HG03175 (cell line): ENCODE measurements around the gene PTTG2.
"Not testable (repeated sequence)": the region's sequence is repeated elsewhere in the genome, so short reads cannot be mapped to it uniquely, and the experiment has no call there.

Experiments
- ATAC-seq: cut with Tn5 transposase; IDR thresholded peaks from one replicate; pipeline ENCODE4 v1.9.1; 2021; ENCODE audit warnings: mild to moderate bottlenecking, moderate library complexity; ENCODE audit not compliant: unreplicated experiment

Gene PTTG2

DNA sequence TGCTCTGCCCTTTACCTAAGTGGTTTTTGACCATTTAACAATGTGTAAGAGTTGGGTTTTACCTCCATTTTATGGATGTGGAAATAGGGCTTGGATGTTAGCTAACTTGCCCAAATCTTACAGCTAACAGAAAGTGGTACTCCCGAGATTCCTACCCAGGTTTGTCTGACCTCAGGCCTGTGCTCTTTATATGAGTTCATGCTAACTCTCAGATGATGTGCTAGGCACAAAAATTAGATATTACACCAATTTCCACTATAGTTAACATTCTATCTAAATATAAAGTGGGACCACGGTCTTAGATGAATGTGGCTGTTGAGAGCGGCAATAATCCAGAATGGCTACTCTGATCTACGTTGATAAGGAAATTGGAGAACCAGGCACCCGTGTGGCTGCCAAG is at the start of gene PTTG2:
Gene PTTG2, plus strand, starts transcription at position 301 of the 400 bp plus-strand sequence. Its CDS starts 37 bp downstream, at position 338.
- ATAC-seq, result no peak

DNA sequence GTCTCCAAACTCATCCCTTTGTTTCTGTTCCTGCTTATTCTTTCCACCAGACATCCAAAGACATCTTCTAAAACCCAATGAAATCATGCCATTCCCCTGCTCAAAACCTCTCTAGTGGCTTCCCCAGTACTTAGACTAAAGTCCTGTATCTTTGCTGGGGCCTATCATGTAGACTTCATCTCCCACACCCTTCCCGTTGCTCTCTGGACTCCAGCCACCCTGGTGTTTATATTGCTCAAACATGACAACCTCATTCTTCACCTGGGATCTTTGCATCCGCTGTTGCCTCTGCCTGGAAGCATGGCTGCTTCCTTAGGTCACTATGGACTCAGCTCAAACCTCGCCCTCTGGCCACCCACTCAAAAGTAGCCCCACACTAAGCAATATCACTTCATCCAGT is 45.7 kb upstream of the PTTG2 start:
- ATAC-seq, result no peak

DNA sequence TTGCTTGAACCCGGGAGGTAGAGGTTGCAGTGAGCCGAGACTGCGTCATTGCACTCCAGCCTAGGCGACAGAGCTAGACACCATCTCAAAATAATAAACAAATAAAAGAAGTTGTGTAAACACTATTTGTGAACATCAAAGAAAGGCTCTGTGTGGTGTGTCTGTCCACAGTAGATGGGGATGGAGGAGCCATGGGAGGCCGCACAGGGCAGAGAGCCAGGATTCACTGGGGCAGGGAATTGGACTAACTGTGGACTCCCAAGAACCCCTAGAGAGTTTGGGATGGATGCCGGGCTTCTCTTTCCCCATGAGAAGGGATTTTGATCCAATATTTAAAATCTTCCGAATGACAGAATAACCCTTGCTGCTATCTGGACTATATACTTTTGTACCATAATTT is 42.8 kb upstream of the PTTG2 start:
- ATAC-seq, result no peak

DNA sequence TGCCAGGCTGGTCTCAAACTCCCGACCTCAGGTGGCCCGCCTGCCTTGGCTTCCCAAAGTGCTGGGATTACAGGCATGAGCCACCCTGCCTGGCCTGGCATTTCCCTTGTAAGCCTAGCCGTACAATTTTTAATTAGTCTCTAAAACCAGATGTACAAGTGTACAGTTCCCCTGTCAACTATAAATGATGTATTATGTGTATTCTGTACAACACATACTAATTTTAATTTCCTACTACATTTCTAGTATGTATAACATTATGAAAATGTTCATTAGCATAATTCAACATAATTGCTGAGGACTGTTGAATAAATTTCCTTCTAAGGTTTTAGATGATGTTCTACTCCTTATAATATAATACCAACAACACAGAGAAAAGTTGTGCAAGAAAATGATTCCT is 41.5 kb upstream of the PTTG2 start:
- ATAC-seq, result no peak

DNA sequence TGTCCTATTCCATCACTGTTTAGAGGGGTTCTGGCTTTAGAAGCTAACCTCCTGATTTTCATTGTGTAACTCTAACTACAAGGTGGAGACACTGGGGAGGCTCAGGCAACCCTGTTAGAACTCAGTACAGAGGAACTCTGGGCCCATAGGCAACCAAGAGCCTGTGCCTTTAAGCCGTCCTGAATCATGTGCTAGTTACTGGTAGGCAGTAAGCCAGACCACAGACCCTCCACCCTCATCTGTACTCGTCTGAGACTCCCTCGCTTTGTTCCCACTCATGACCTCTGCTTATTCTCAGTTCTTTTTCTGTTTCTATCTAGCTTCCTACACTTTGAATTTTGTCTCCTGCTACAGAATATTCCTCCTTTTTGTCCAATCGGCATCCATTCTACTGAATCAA is 37.9 kb upstream of the PTTG2 start:
- no peak for ATAC-seq

DNA sequence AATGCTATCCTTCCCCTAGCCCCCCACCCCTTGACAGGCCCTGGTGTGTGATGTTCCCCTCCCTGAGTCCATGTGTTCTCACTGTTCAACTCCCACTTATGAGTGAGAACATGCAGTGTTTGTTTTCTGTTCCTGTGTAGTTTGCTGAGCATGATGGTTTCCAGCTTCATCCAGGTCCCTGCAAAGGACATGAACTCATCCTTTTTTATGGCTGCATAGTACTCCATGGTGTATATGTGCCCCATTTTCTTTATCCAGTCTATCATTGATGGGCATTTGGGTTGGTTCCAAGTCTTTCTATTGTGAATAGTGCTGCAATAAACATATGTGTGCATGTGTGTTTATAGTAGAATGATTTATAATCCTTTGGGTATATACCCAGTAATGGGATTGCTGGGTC is 37.1 kb upstream of the PTTG2 start:
- not testable (repeated sequence) for ATAC-seq

- ATAC-seq, result no peak
These were observed 35.3 kb upstream of the PTTG2 start for GRCh38 chr4:37924946-37925345.

DNA sequence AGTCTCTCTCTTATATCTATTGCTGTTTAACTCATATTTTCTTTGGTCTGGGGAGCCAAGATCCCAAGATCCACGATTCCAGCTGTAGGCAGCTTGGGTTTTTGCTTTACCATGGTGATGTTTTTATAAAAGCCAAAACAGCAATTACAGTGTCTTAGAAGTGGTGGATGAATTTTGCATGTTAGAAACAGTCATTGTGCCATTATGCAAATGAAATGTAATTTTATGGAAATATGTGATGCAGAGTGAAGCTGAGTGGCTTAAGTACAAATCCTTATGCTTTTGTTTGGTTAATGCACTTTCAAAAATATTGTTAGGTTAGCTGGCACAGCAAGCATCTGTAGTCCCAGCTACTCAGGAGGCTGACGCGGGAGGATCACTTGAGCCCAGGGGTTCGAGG is 32.8 kb upstream of the PTTG2 start:
- no peak for ATAC-seq

GRCh38 chr4:37928426-37929416 is 31.5 kb upstream of the PTTG2 start:
- ATAC-seq, result no peak

- ATAC-seq, result no peak
These were observed 26.1 kb upstream of the PTTG2 start for GRCh38 chr4:37934096-37934495.

GRCh38 chr4:37934609-37935008 is 25.6 kb upstream of the PTTG2 start:
- ATAC-seq, result no peak

DNA sequence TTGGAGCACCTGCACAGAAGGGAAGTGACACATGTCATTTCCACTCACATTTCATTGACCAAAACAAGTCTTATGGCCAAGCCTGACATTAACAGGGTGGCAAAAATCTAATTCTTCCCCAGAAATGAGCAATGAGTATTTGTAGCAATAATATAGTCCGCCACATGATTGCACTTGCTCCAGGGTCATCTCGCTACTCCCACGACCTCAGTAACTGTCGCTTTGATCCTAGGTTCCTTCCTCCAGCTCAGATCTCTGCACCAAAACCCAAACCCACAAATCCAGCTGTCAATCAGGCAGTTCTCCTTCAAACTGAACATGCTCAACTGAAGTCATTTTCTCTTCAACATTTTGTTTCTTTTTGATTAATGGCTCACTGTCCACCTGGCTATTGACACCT is 25.2 kb upstream of the PTTG2 start:
- no peak for ATAC-seq

DNA sequence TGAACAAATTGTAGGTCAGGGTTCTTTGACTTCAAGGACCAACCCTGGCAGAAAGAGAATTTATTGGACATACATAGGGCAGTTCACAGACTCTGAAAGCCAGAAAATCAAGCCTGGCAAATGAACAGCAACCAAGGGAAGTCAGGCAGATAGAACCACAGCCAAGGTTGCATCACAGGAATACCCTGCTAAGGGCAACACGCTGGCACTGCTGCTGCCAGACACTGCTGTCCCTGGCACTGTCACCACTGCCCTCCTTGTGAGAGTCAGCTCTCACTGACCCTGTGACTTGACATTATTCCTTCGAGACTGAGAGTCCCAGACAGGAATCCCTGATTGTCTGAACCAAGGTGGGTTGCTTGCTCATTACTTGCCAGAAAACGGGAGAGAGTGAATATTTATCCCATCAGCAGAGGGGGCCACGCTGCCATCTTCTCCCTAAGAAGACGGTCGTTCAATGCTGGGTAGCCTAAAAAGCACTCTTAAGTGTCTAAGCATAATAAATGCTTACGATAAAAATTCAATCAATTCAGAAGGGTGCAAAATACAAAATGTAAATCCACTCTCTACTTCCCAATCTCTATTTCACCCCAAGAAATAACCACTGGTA is 23.2 kb upstream of the PTTG2 start:
- no peak for ATAC-seq

DNA sequence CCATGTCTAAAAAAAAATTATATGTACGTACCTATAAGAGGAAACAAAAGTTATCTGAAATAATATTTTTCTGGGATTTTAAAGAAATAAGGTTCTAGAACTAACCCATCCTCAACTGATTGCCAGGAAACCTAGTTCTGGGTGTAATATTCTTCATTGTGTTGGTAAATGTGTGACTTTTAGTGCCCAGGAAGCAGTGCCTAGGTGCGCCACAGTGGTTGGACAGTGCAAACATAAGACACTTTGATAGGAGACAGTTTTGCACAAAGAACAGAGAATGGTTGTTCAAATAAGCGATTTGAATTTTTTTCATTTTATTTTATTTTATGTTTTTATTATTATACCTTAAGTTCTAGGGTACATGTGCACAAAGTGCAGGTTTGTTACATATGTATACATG is 22.0 kb upstream of the PTTG2 start:
- ATAC-seq, result no peak

GRCh38 chr4:37946503-37947179 is 13.6 kb upstream of the PTTG2 start:
- ATAC-seq, result no peak

- ATAC-seq, result no peak
These were observed 11.7 kb upstream of the PTTG2 start for GRCh38 chr4:37948542-37948941.

- ATAC-seq, result no peak
These were observed 10.4 kb upstream of the PTTG2 start for GRCh38 chr4:37949636-37950426.

DNA sequence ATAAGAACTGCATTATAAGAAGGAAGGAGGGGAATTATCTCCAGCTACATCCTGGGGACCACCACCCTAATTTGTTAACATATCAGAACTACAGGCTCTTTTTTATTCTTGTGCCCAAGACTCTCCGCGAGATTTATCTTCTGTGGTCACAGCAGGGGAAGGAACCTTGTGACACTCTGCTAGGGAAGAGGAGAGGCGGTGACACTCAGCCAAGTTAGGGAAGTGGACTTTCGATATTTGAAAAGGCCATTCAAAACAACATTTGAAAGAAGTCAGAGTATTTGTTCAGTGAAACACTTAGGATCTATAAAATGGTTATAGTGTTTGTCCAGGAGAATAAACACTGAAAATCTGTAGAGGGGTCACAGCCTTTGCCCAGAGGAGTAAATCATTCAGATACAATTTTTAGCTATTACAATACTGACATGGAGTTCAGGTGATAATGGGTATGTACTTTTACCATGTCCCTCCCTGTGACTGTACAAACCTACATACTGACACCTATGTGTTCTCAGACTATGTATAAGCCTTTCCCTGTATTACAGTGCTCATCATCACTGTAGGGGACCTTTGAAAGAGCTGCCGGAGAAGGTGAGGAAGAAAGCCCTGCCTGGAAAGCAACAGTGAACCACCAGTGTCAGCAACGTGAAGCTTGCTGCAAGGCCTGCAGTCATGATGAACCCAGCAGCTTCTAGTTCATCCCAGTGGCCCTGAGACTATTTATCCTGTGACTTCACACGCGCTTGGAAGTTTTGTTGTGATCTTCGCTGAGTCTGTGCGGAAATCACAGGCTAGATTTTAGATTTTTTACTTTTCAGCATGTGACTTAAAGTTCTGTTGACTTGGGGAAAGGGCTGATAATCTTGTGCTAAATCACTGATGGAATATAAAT is 8.5 kb upstream of the PTTG2 start:
- ATAC-seq, result no peak

- ATAC-seq, result no peak
These were observed 7.0 kb upstream of the PTTG2 start for GRCh38 chr4:37953156-37953555.
